ENCODE results near the gene PSMA6. TPM values are rescaled to one million over a fixed set of nuclear protein-coding genes. Genes with fewer than 3 reads are reported as not detected.

PSMA6 gene
- total RNA-seq, 1 experiment from 2014 or later = 297 TPM

- CTCF ChIA-PET = interaction anchor here (0.7 kb wide), 1 partner anchor 379 kb away, joined by 3 read pairs; no protein-coding TSS in a partner anchor
- no peak for TF ChIP-seq CTCF (IDR thresholded peaks at IDR 0.05; ENCODE audit: unreplicated experiment)
- H3K27ac Mint-ChIP-seq (ENCODE audit: unreplicated experiment) = no peak overlapping the region
- H3K9me3 Mint-ChIP-seq (ENCODE audit: low read depth, unreplicated experiment) = no peaks in the 10 kb centered on the region
- DNase-seq = no peak
- intact Hi-C loops (cut with micrococcal nuclease; ENCODE audit: unreplicated experiment) = no loop called here
- H3K4me3 Mint-ChIP-seq (ENCODE audit: low read depth, unreplicated experiment) = no peak overlapping the region
- peaks cover 26% of the 10 kb centered on the region for H3K4me1 Mint-ChIP-seq (ENCODE audit: low read depth, unreplicated experiment)
- no TSS peak for BruUV-seq (replicated peaks)
- no peaks in the 10 kb centered on the region for H3K27me3 Mint-ChIP-seq (ENCODE audit: unreplicated experiment)
- no peaks in the 10 kb centered on the region for H3K36me3 Mint-ChIP-seq (ENCODE audit: insufficient read depth, unreplicated experiment)
Observed at GRCh38 chr14:35362450-35362849, 70.3 kb downstream of the PSMA6 start.

GRCh38 chr14:35362911-35363374 lies 70.8 kb downstream of the PSMA6 start:
- H3K36me3 Mint-ChIP-seq (ENCODE audit: insufficient read depth, unreplicated experiment) = no peaks in the 10 kb centered on the region

GRCh38 chr14:35365130-35366055 lies 73.2 kb downstream of the PSMA6 start:
- CTCF ChIA-PET = interaction anchor here (0.8 to 1.5 kb wide), 6 partner anchors 9 to 151 kb away, joined by 3 to 8 read pairs (median 4); partner anchors contain the start of gene PSMA6
- peaks cover 41% of the 10 kb centered on the region for H3K4me1 Mint-ChIP-seq (ENCODE audit: low read depth, unreplicated experiment)
- BruUV-seq (replicated peaks) = no TSS peak
- no peaks in the 10 kb centered on the region for H3K27me3 Mint-ChIP-seq (ENCODE audit: unreplicated experiment)
- no peaks in the 10 kb centered on the region for H3K36me3 Mint-ChIP-seq (ENCODE audit: insufficient read depth, unreplicated experiment)
- no peaks in the 10 kb centered on the region for H3K9me3 Mint-ChIP-seq (ENCODE audit: low read depth, unreplicated experiment)
- intact Hi-C loops (cut with micrococcal nuclease; ENCODE audit: unreplicated experiment) = loop anchor here (5.0 kb wide), 1 partner anchor 33 kb away; no protein-coding TSS in a partner anchor
- TF ChIP-seq CTCF (IDR thresholded peaks at IDR 0.05; ENCODE audit: unreplicated experiment) = no peak
- no peak overlapping the region for H3K4me3 Mint-ChIP-seq (ENCODE audit: low read depth, unreplicated experiment)
- peak; percentile 73 for DNase-seq
- H3K27ac Mint-ChIP-seq (ENCODE audit: unreplicated experiment) = peak overlapping the region; percentile 60

More at GRCh38 chr14:35362911-35363374, 70.8 kb downstream of the PSMA6 start:
- Mint-ChIP-seq H3K27me3 (ENCODE audit: unreplicated experiment) (no peaks in the 10 kb centered on the region), H3K4me1 (ENCODE audit: low read depth, unreplicated experiment) (peaks cover 25% of the 10 kb centered on the region), H3K27ac (ENCODE audit: unreplicated experiment) (no peak overlapping the region), H3K4me3 (ENCODE audit: low read depth, unreplicated experiment) (no peak overlapping the region), H3K9me3 (ENCODE audit: low read depth, unreplicated experiment) (no peaks in the 10 kb centered on the region)
- CTCF ChIA-PET = no interaction called here
- no peak for DNase-seq
- no peak for TF ChIP-seq CTCF (IDR thresholded peaks at IDR 0.05; ENCODE audit: unreplicated experiment)
- intact Hi-C loops (cut with micrococcal nuclease; ENCODE audit: unreplicated experiment) = no loop called here
- BruUV-seq (replicated peaks) = no TSS peak

- BruUV-seq (replicated peaks) = no TSS peak
- Mint-ChIP-seq H3K27ac (ENCODE audit: unreplicated experiment) (peak overlapping the region; percentile 60), H3K4me3 (ENCODE audit: low read depth, unreplicated experiment) (no peak overlapping the region), H3K36me3 (ENCODE audit: insufficient read depth, unreplicated experiment) (no peaks in the 10 kb centered on the region), H3K4me1 (ENCODE audit: low read depth, unreplicated experiment) (peaks cover 41% of the 10 kb centered on the region), H3K27me3 (ENCODE audit: unreplicated experiment) (no peaks in the 10 kb centered on the region), H3K9me3 (ENCODE audit: low read depth, unreplicated experiment) (peaks cover 3% of the 10 kb centered on the region)
- intact Hi-C loops (cut with micrococcal nuclease; ENCODE audit: unreplicated experiment) = loop anchor here (5.0 kb wide), 1 partner anchor 34 kb away; no protein-coding TSS in a partner anchor
- DNase-seq = no peak
- CTCF ChIA-PET = interaction anchor here (0.9 to 1.5 kb wide), 5 partner anchors 8 to 74 kb away, joined by 3 to 8 read pairs (median 4); partner anchors contain the start of gene PSMA6
- no peak for TF ChIP-seq CTCF (IDR thresholded peaks at IDR 0.05; ENCODE audit: unreplicated experiment)
Observed at GRCh38 chr14:35366056-35366451, 73.9 kb downstream of the PSMA6 start.

Data from Calu3 (cell line).